GM21423 (cell line): ENCODE results near the gene LRSAM1.
"Not testable (repeated sequence)": the region's sequence is repeated elsewhere in the genome, so short reads cannot be mapped to it uniquely, and the experiment has no call there.

Experiments
- ATAC-seq: cut with Tn5 transposase; IDR thresholded peaks from one replicate; pipeline ENCODE4 v1.9.1; 2021; ENCODE audit warnings: mild to moderate bottlenecking, moderate library complexity; ENCODE audit not compliant: unreplicated experiment

Gene LRSAM1

GRCh38 chr9:127455324-127455992, 4.1 kb downstream of the LRSAM1 start:
- no peak for ATAC-seq

DNA sequence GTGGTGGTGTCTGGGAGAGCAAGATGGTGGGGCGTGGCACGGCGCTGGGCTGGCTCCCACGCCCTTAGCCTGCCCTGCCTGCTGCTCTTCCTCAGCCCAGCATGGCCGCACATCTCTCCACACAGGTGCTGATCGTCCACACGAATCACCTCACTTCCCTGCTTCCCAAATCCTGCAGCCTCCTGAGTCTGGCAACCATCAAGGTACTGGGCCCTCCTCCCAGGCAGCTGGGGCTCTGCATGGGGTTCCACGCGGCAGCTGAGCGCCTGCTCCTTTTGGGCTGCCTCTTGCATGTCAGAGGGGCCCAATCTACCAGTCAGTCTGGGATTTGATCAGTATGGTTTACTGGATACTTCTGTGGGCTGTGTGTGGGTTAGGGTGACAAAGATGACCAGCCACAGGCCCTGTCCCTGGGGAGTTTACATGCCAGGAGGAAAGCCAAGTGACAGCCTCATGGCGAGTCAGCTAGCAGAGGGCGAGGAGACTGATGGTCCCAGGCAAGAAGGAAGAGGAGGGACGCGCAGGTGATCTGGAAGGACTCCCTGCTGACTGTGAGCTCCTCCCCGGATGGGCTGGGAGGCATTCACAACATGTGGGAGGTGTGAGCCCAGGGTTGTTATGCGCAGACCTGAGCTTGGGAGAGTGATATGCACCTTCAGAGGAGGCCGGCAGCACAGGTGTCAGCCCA, 6.0 kb downstream of the LRSAM1 start:
- no peak for ATAC-seq

GRCh38 chr9:127458921-127459320, 7.6 kb downstream of the LRSAM1 start:
- ATAC-seq: no peak

DNA sequence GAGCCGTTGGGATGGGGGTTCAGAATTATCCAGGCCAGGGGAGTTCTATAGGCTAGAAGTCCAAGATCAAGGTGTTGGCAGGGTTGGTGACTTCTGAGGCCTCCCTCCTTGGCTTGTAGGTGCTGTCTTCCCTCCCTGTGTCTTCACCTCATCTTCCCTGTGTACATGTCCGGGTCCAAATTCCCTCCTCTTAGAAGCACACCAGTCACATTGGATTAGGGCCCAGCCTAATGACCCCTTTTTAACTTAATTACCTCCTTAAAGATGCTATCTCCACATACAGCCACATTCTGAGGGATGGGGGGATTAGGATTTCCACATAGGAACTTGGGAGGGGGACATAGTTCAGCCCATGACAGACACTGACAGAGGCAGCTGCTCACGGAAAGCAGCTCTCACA, 12.1 kb downstream of the LRSAM1 start:
- no peak for ATAC-seq

GRCh38 chr9:127463911-127464310, 12.6 kb downstream of the LRSAM1 start:
- ATAC-seq: no peak

GRCh38 chr9:127466407-127466917, 15.2 kb downstream of the LRSAM1 start:
- ATAC-seq: not testable (repeated sequence)

- ATAC-seq: no peak
Observed at GRCh38 chr9:127467621-127468020, 16.3 kb downstream of the LRSAM1 start.

DNA sequence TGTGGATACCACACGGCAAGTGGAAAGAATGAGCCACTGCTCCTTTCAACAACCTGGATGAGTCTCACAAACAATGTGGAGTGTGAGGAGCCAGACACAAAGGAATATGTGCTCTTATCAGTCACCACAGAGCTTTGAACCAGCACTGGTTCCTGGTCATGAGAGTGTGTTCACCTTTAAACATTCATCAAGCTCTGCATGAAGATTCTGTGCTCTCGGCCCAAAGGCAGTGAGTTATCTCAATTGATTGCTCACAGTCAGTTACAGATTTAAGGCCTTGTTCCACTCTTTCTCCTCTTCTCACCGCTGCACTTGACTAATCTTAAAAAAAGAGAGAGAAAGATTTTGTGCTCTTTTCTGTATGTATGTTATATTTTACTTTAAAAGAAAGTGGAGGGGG, 19.4 kb downstream of the LRSAM1 start:
- no peak for ATAC-seq

DNA sequence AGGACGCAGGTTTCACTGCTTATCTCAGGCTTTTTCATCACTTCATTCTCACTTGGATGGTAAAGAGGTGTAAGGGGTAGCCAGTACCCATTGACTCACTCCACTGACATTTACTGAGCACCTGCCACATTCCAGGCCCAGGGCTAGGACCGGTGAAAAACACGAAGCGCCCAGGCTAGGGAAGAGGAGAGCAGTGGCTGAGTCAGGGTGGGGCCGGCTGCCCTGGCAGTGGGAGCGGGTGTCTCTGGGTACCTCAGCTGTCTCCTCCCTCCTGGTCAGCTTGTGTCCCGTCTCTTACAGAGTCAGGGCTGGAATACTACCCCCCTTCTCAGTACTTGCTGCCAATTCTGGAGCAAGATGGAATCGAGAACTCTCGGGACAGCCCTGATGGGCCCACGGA, 22.2 kb downstream of the LRSAM1 start:
- no peak for ATAC-seq

DNA sequence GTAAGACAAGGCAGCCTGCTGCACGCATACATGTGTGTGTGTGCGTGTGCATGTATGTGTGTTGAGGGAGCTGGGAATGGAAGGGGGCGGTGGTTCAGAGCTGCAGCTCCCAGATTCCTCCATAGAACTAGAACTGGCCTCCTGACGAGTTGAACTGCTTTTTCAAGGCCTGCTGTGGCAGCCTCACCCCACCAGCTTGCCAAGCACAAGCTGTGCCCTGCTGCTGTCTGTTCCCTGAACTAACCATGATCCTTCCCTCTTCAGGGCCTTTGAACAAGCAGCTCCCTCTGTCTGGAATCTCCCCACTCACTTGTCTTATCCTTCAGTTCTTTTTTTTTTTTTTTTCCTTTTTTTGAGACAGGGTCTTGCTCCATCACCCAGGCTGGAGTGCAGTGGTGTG, 22.6 kb downstream of the LRSAM1 start:
- ATAC-seq: no peak

- ATAC-seq: no peak
Observed at GRCh38 chr9:127474592-127474991, 23.3 kb downstream of the LRSAM1 start.

DNA sequence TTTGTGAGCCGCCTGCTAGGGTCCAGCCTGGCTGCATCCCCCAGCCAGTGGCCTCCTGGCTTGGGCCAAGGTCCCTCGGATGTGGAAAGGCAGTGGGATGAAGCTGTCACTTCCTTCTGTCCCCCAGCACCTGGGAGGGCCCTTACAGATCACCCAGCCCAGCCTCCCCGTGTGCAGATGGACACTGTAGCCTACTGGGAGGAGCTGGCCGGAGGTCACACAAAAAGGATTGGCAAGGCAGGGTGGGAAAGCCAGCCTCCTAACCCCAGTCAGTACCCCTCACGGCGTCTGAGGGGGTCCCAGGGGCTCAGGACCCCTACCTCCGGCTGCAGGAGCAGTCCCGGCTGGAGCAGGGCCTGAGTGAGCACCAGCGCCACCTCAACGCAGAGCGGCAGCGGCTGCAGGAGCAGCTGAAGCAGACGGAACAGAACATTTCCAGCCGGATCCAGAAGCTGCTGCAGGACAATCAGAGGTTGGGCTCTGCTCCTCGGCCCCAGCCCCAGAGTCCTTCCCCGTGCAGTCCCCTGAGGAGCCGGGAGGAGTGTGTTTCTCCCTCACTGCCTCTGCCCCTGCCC, 28.3 kb downstream of the LRSAM1 start:
- no peak for ATAC-seq

DNA sequence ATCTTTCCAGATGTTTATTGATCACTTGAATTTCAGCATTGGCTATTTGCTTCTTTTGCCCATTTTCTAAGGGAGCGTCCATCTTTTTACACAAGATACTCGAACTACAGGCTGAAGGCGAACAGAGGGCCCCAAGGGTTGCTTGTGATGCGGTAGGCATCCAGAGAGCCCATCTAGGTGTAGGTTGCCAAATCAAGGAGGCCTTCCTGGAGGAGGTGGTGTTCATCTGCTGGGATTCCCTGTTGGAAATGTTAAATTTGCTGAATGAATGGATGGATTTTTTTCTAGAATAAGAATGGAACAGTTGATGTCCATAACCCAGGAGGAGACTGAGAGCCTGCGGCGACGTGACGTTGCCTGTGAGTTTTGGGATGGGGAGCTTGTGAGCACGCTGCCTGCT, 31.4 kb downstream of the LRSAM1 start:
- no peak for ATAC-seq

DNA sequence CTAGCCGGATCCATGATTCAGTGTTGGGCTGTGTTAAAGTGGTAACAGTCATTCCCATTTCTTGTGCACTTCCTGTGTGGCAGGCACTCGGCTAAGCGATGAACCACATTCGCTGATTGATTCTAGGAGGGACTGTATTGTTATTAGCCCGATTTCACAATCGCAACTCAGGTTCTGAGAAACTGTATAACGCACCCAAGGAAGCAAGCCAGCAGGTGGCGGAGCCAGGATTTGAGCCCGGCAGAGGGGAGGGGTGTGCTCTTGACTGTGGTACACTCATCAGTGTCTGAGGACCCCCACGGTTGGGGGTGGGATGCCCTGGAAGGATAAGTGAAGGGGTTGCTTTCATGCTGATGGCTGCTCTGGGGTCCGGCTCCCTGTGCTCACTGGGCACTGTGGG, 34.7 kb downstream of the LRSAM1 start:
- no peak for ATAC-seq

GRCh38 chr9:127488946-127489345, 37.6 kb downstream of the LRSAM1 start:
- no peak for ATAC-seq

- ATAC-seq: no peak
Observed at GRCh38 chr9:127489471-127490115, 38.3 kb downstream of the LRSAM1 start.

DNA sequence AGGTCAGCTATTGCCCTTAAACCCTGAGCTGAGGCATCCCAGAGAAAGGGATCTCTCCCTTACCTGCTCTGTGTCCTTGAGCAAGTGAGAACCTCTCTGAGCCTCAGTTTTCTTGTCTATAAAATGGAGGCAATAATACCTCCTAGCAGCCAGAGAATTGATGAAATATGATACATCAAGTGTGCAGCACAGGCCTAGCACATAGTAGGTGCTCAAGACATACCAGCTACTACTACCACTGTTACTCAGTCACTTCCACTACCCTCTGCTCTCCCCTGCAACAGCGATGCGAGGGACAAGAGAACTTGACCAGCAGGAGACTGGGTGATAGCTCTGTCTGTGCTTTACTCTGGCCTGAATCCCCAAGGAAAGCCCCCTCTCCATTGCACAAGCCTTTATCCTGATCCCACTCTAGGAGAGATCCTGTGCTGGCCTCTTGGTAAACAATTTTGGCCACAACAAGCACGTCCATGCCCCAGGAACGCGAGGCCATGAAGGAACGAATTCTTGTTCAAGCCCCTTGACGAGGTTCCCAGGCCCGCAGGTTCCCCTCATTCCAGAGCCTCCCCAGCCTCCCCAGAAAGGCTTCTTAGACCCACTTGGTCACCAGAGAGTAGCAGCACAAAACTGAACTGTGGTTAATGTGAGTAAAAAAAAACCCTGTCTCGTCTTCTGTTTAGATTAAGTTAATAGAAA, 39.4 kb downstream of the LRSAM1 start:
- ATAC-seq: no peak

- ATAC-seq: no peak
Observed at GRCh38 chr9:127491516-127491915, 40.2 kb downstream of the LRSAM1 start.

DNA sequence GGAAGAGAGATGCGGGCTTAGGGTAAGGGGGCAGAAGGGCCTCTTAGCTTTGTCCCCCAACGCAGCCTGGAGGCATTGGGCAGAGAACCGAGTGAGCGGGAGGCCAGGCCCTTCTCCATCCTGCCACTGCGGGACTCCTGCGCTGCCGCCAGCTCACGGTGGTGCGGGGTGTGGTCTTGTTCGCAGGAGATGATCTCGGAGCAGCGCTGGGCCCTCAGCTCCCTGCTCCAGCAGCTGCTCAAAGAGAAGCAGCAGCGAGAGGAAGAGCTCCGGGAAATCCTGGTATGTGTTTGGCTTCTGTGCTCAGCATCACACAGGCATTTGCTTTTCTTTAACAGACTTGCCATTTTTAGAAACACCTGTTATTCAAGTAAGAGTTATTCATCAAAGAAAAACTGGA, 41.3 kb downstream of the LRSAM1 start:
- ATAC-seq: no peak

GRCh38 chr9:127493592-127494303, 42.4 kb downstream of the LRSAM1 start:
- ATAC-seq: no peak
